ENCODE results near the gene ADRM1.

Gene ADRM1

GRCh38 chr20:62281161-62281933, 21.4 kb upstream of the ADRM1 start:
- H3K9ac ChIP-seq (ENCODE audit: low read length), result no peak overlapping the region
- H3K4me3 ChIP-seq (ENCODE audit: low read length), result no peak overlapping the region
- H3K36me3 ChIP-seq (ENCODE audit: control insufficient read depth, low read depth, low read length), result peaks cover 52% of the 10 kb centered on the region
- no peaks in the 10 kb centered on the region for H3K27me3 ChIP-seq (ENCODE audit: control insufficient read depth, insufficient read depth, low read length)
- no peaks in the 10 kb centered on the region for H3K9me3 ChIP-seq (ENCODE audit: control insufficient read depth, low read depth, low read length)
- H3K4me1 ChIP-seq (ENCODE audit: control insufficient read depth, low read depth, low read length), result no peaks in the 10 kb centered on the region
- no peak overlapping the region for H3K27ac ChIP-seq (ENCODE audit: low read length)

GRCh38 chr20:62282103-62282502, 20.7 kb upstream of the ADRM1 start:
- peaks cover 58% of the 10 kb centered on the region for H3K36me3 ChIP-seq (ENCODE audit: control insufficient read depth, low read depth, low read length)
- H3K27ac ChIP-seq (ENCODE audit: low read length), result no peak overlapping the region
- no peak overlapping the region for H3K4me3 ChIP-seq (ENCODE audit: low read length)
- no peaks in the 10 kb centered on the region for H3K27me3 ChIP-seq (ENCODE audit: control insufficient read depth, insufficient read depth, low read length)
- no peaks in the 10 kb centered on the region for H3K4me1 ChIP-seq (ENCODE audit: control insufficient read depth, low read depth, low read length)
- H3K9me3 ChIP-seq (ENCODE audit: control insufficient read depth, low read depth, low read length), result no peaks in the 10 kb centered on the region
- no peak overlapping the region for H3K9ac ChIP-seq (ENCODE audit: low read length)

DNA sequence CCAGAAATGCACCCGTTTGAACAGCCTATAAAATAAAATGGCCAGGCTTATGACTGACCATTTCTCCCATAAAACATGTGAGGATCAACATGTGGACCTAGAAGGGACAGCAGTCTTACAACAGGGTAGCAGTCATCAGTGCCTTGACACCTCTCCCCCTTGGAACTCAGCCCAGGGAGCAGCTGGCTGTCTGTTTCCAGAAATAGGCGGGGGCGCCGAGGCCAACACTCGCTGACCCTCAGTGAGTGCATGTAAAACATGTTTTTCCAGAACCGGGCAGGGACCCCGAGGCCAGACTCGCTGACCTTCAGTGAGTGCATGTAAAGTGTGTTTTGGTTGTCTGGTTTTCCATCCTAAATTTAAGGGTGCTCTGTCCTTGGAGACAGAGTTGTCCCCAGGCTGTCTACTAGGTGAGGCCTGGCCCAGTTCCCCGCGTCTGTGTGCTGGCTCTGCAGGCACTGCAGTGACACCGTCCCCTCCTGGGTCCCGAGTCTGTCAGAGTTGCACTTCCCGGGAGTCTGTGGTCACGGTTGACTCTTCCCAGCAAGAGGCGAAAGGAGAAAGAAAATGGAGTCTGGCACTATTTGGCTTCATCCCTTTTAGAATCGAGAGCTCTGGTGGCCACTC, 19.8 kb upstream of the ADRM1 start:
- Histone ChIP-seq H3K4me3 (ENCODE audit: low read length) (no peak overlapping the region), H3K27me3 (ENCODE audit: control insufficient read depth, insufficient read depth, low read length) (no peaks in the 10 kb centered on the region), H3K36me3 (ENCODE audit: control insufficient read depth, low read depth, low read length) (peaks cover 58% of the 10 kb centered on the region), H3K9me3 (ENCODE audit: control insufficient read depth, low read depth, low read length) (no peaks in the 10 kb centered on the region), H3K9ac (ENCODE audit: low read length) (no peak overlapping the region), H3K27ac (ENCODE audit: low read length) (no peak overlapping the region), H3K4me1 (ENCODE audit: control insufficient read depth, low read depth, low read length) (no peaks in the 10 kb centered on the region)

GRCh38 chr20:62284448-62284847, 18.3 kb upstream of the ADRM1 start:
- Histone ChIP-seq H3K27ac (ENCODE audit: low read length) (no peak overlapping the region), H3K4me3 (ENCODE audit: low read length) (no peak overlapping the region), H3K27me3 (ENCODE audit: control insufficient read depth, insufficient read depth, low read length) (no peaks in the 10 kb centered on the region), H3K36me3 (ENCODE audit: control insufficient read depth, low read depth, low read length) (peaks cover 52% of the 10 kb centered on the region), H3K9me3 (ENCODE audit: control insufficient read depth, low read depth, low read length) (no peaks in the 10 kb centered on the region), H3K9ac (ENCODE audit: low read length) (no peak overlapping the region), H3K4me1 (ENCODE audit: control insufficient read depth, low read depth, low read length) (no peaks in the 10 kb centered on the region)

GRCh38 chr20:62285151-62285550, 17.6 kb upstream of the ADRM1 start:
- Histone ChIP-seq H3K4me1 (ENCODE audit: control insufficient read depth, low read depth, low read length) (no peaks in the 10 kb centered on the region), H3K36me3 (ENCODE audit: control insufficient read depth, low read depth, low read length) (peaks cover 47% of the 10 kb centered on the region), H3K27me3 (ENCODE audit: control insufficient read depth, insufficient read depth, low read length) (no peaks in the 10 kb centered on the region), H3K9me3 (ENCODE audit: control insufficient read depth, low read depth, low read length) (no peaks in the 10 kb centered on the region), H3K27ac (ENCODE audit: low read length) (no peak overlapping the region), H3K4me3 (ENCODE audit: low read length) (no peak overlapping the region), H3K9ac (ENCODE audit: low read length) (no peak overlapping the region)

- Histone ChIP-seq H3K27ac (ENCODE audit: low read length) (no peak overlapping the region), H3K27me3 (ENCODE audit: control insufficient read depth, insufficient read depth, low read length) (no peaks in the 10 kb centered on the region), H3K9ac (ENCODE audit: low read length) (no peak overlapping the region), H3K4me3 (ENCODE audit: low read length) (no peak overlapping the region), H3K4me1 (ENCODE audit: control insufficient read depth, low read depth, low read length) (no peaks in the 10 kb centered on the region), H3K36me3 (ENCODE audit: control insufficient read depth, low read depth, low read length) (peaks cover 42% of the 10 kb centered on the region), H3K9me3 (ENCODE audit: control insufficient read depth, low read depth, low read length) (no peaks in the 10 kb centered on the region)
Measured at GRCh38 chr20:62285722-62286121, 17.1 kb upstream of the ADRM1 start.

DNA sequence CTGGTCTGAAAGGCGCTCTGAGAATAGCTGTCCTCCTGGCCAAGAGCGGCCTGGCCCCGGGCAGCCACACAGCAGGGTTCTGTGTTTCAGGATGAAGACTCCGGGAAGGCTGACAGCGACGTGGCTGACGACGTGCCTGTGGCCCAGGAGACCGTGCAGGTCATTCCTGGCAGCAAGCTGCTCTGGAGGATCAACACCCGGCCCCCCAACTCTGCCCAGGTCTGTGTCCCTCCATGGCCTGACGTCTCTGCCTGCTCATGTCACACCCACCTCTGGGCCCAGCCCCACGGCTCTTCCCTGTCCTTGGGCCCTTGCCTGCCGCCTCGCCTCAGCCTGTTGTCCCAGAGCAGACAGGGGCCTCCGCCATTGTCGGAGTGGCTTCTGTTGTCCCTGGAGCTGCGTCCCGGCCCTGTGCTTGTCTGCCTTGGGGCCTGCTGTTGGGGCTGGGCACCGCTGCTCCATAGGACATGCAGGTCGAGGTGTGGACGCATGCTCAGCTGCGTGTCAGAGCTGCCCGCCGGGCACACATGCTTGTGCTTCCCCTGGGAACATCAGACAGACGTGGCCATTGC, 16.2 kb upstream of the ADRM1 start:
- Histone ChIP-seq H3K9ac (ENCODE audit: low read length) (no peak overlapping the region), H3K9me3 (ENCODE audit: control insufficient read depth, low read depth, low read length) (no peaks in the 10 kb centered on the region)

DNA sequence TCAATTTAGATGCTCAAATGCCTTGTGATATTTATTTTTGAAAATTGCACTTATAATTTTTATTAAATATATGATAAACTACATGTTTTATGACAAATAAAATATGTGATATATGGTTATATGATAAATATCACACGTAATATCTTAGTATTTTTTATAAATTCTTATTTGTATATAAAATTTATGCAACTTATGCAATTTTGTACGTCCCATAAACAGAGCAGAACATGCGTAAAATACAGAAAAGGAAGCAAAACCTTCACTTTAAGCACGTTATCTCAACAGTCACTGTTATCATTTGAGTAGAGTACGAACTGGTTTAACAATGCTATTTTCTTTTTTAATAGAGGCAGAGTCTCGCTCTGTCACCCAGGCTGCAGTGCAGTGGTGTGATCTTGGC, 15.7 kb upstream of the ADRM1 start:
- no peak overlapping the region for H3K9ac ChIP-seq (ENCODE audit: low read length)
- no peaks in the 10 kb centered on the region for H3K27me3 ChIP-seq (ENCODE audit: control insufficient read depth, insufficient read depth, low read length)
- H3K9me3 ChIP-seq (ENCODE audit: control insufficient read depth, low read depth, low read length), result no peaks in the 10 kb centered on the region
- H3K27ac ChIP-seq (ENCODE audit: low read length), result no peak overlapping the region
- H3K4me1 ChIP-seq (ENCODE audit: control insufficient read depth, low read depth, low read length), result no peaks in the 10 kb centered on the region
- no peak overlapping the region for H3K4me3 ChIP-seq (ENCODE audit: low read length)
- H3K36me3 ChIP-seq (ENCODE audit: control insufficient read depth, low read depth, low read length), result peaks cover 31% of the 10 kb centered on the region

More for the DNA sequence above, 16.2 kb upstream of the ADRM1 start:
- Histone ChIP-seq H3K27ac (ENCODE audit: low read length) (no peak overlapping the region), H3K4me3 (ENCODE audit: low read length) (no peak overlapping the region), H3K4me1 (ENCODE audit: control insufficient read depth, low read depth, low read length) (no peaks in the 10 kb centered on the region), H3K27me3 (ENCODE audit: control insufficient read depth, insufficient read depth, low read length) (no peaks in the 10 kb centered on the region), H3K36me3 (ENCODE audit: control insufficient read depth, low read depth, low read length) (peaks cover 33% of the 10 kb centered on the region)

GRCh38 chr20:62287759-62288534, 14.8 kb upstream of the ADRM1 start:
- H3K36me3 ChIP-seq (ENCODE audit: control insufficient read depth, low read depth, low read length), result peaks cover 24% of the 10 kb centered on the region
- no peak overlapping the region for H3K27ac ChIP-seq (ENCODE audit: low read length)
- no peaks in the 10 kb centered on the region for H3K27me3 ChIP-seq (ENCODE audit: control insufficient read depth, insufficient read depth, low read length)
- H3K9me3 ChIP-seq (ENCODE audit: control insufficient read depth, low read depth, low read length), result no peaks in the 10 kb centered on the region
- H3K9ac ChIP-seq (ENCODE audit: low read length), result no peak overlapping the region
- no peaks in the 10 kb centered on the region for H3K4me1 ChIP-seq (ENCODE audit: control insufficient read depth, low read depth, low read length)
- H3K4me3 ChIP-seq (ENCODE audit: low read length), result no peak overlapping the region

GRCh38 chr20:62288535-62289105, 14.2 kb upstream of the ADRM1 start:
- Histone ChIP-seq H3K9me3 (ENCODE audit: control insufficient read depth, low read depth, low read length) (no peaks in the 10 kb centered on the region), H3K4me3 (ENCODE audit: low read length) (no peak overlapping the region), H3K4me1 (ENCODE audit: control insufficient read depth, low read depth, low read length) (no peaks in the 10 kb centered on the region), H3K9ac (ENCODE audit: low read length) (no peak overlapping the region), H3K36me3 (ENCODE audit: control insufficient read depth, low read depth, low read length) (peaks cover 29% of the 10 kb centered on the region), H3K27ac (ENCODE audit: low read length) (no peak overlapping the region), H3K27me3 (ENCODE audit: control insufficient read depth, insufficient read depth, low read length) (no peaks in the 10 kb centered on the region)

DNA sequence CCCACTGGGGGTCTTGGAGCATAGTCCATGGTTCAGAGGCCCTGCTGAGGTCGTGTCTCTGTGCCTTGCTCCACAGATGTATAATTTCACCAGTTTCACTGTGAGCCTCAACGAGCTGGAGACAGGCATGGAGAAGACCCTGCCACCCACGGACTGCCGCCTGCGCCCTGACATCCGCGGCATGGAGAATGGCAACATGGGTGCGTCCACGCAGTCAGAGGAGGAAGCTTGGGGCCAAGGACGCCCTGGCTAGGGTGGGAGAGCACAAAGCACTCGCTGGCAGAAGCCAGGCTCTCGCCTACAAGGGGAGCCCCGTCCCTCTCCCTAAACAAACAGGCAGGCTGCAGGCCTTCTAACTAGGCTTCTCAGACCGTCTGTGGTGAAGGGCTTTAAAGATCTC, 13.7 kb upstream of the ADRM1 start:
- Histone ChIP-seq H3K27me3 (ENCODE audit: control insufficient read depth, insufficient read depth, low read length) (no peaks in the 10 kb centered on the region), H3K9ac (ENCODE audit: low read length) (no peak overlapping the region), H3K9me3 (ENCODE audit: control insufficient read depth, low read depth, low read length) (no peaks in the 10 kb centered on the region), H3K36me3 (ENCODE audit: control insufficient read depth, low read depth, low read length) (peaks cover 29% of the 10 kb centered on the region), H3K27ac (ENCODE audit: low read length) (no peak overlapping the region), H3K4me3 (ENCODE audit: low read length) (no peak overlapping the region), H3K4me1 (ENCODE audit: control insufficient read depth, low read depth, low read length) (no peaks in the 10 kb centered on the region)
